ENCODE data around the gene GPATCH3.
A peak's percentile ranks its signal among the peaks of the same experiment; 100 is the strongest.

GPATCH3 gene

GRCh38 chr1:26921540-26922430 lies 21.5 kb upstream of the GPATCH3 start, which contains the start of gene NUDC:
TSS of gene NUDC (plus strand) at chr1:26921743. CDS start at chr1:26921849, 106 bp downstream.
- H3K4me3 ChIP-seq (ENCODE audit: low read length, poor library complexity, severe bottlenecking), result peak within 1 kb of the TSS; percentile 92
- peak within 1 kb of the TSS; percentile 86 for H2AFZ ChIP-seq (ENCODE audit: low read length)
- peaks cover 39% of the 10 kb centered on the region for H3K79me2 ChIP-seq (ENCODE audit: insufficient read depth, low read length)
- no peaks in the 10 kb centered on the region for H3F3A ChIP-seq (ENCODE audit: low read depth)
- H3K4me1 ChIP-seq (ENCODE audit: insufficient read depth, low read length, poor library complexity, severe bottlenecking), result peaks cover 37% of the 10 kb centered on the region
- H3K36me3 ChIP-seq (ENCODE audit: insufficient read depth, low read length), result peaks cover 9% of the 10 kb centered on the region; the same call in 1 of the 2 replicates
- H3K9me2 ChIP-seq (replicated peaks; ENCODE audit: low read depth, low read length), result no peaks in the 10 kb centered on the region
- TF ChIP-seq CTCF (conservative IDR thresholded peaks at IDR 0.05; ENCODE audit: low read length) (no peak), EZH2phosphoT487 (IDR thresholded peaks at IDR 0.05; ENCODE audit: borderline replicate concordance) (no peak)
- no peaks in the 10 kb centered on the region for H3K9me3 ChIP-seq (ENCODE audit: insufficient read depth, low read depth, low read length)
- peak within 1 kb of the TSS; percentile 92 for H3K9ac ChIP-seq (ENCODE audit: low read depth, low read length, poor library complexity, severe bottlenecking)
- H4K20me1 ChIP-seq (ENCODE audit: insufficient read depth, low read length, poor library complexity, severe bottlenecking), result peaks cover 28% of the 10 kb centered on the region
- H3K4me2 ChIP-seq (ENCODE audit: low read depth, low read length, poor library complexity, severe bottlenecking), result peak within 1 kb of the TSS; percentile 99
- no peaks in the 10 kb centered on the region for H3K27me3 ChIP-seq (ENCODE audit: insufficient read depth, low read length, poor library complexity, severe bottlenecking)

- Histone ChIP-seq H3K9ac (ENCODE audit: low read depth, low read length, poor library complexity, severe bottlenecking) (peak overlapping the region; percentile 26), H4K20me1 (ENCODE audit: insufficient read depth, low read length, poor library complexity, severe bottlenecking) (peaks cover 26% of the 10 kb centered on the region)
- no peak for TF ChIP-seq CTCF (conservative IDR thresholded peaks at IDR 0.05; ENCODE audit: low read length)
- TF ChIP-seq EZH2phosphoT487 (IDR thresholded peaks at IDR 0.05; ENCODE audit: borderline replicate concordance), result no peak
These were observed 20.9 kb upstream of the GPATCH3 start for GRCh38 chr1:26921126-26921539.

DNA sequence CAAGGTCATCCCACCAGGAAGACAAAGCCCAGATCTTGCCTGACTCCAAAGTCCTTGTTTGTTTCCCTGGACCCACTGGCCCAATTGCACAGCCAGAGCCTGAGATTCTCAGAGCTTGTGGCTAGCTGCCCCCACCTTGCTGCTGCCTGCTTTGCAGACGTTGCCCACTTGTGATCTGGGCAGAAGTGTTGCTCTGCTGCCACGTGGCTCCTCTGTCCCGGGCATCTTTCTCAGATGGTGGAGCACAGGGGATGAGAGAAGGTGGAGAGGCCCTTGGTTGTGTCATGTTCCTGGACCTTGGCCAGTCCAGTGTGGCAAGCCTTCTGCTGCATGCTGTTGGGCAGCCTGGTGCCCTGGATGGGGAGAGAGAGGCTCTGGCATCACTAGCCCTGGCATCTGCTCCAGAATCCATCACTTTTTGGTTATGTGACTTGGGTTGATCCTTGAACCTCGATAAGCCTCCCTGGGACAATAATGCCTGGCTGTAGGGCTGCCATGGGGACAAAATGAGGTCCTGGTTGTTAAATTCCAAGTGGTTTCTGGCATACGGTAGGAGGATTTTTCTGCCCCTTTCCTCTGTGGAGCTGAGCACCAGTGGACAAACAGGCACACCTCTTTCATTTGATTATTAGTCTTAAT lies 15.1 kb upstream of the GPATCH3 start:
- Histone ChIP-seq H3K27me3 (ENCODE audit: insufficient read depth, low read length, poor library complexity, severe bottlenecking) (no peaks in the 10 kb centered on the region), H3K4me3 (ENCODE audit: low read length, poor library complexity, severe bottlenecking) (no peak overlapping the region), H3K9me3 (ENCODE audit: insufficient read depth, low read depth, low read length) (no peaks in the 10 kb centered on the region), H3K36me3 (ENCODE audit: insufficient read depth, low read length) (no peaks in the 10 kb centered on the region), H3K4me2 (ENCODE audit: low read depth, low read length, poor library complexity, severe bottlenecking) (no peak overlapping the region), H3K9ac (ENCODE audit: low read depth, low read length, poor library complexity, severe bottlenecking) (no peak overlapping the region), H3K9me2 (replicated peaks; ENCODE audit: low read depth, low read length) (no peaks in the 10 kb centered on the region), H2AFZ (ENCODE audit: low read length) (no peak overlapping the region), H4K20me1 (ENCODE audit: insufficient read depth, low read length, poor library complexity, severe bottlenecking) (no peaks in the 10 kb centered on the region), H3K4me1 (ENCODE audit: insufficient read depth, low read length, poor library complexity, severe bottlenecking) (no peaks in the 10 kb centered on the region), H3F3A (ENCODE audit: low read depth) (no peaks in the 10 kb centered on the region), H3K79me2 (ENCODE audit: insufficient read depth, low read length) (no peaks in the 10 kb centered on the region)
- TF ChIP-seq EZH2phosphoT487 (IDR thresholded peaks at IDR 0.05; ENCODE audit: borderline replicate concordance) (no peak), CTCF (conservative IDR thresholded peaks at IDR 0.05; ENCODE audit: low read length) (no peak)

More at GRCh38 chr1:26921126-26921539, 20.9 kb upstream of the GPATCH3 start:
- H3K79me2 ChIP-seq (ENCODE audit: insufficient read depth, low read length), result peaks cover 32% of the 10 kb centered on the region
- peak overlapping the region; percentile 86 for H2AFZ ChIP-seq (ENCODE audit: low read length)
- H3F3A ChIP-seq (ENCODE audit: low read depth), result no peaks in the 10 kb centered on the region
- no peaks in the 10 kb centered on the region for H3K27me3 ChIP-seq (ENCODE audit: insufficient read depth, low read length, poor library complexity, severe bottlenecking)
- peak overlapping the region; percentile 92 for H3K4me3 ChIP-seq (ENCODE audit: low read length, poor library complexity, severe bottlenecking)
- H3K4me2 ChIP-seq (ENCODE audit: low read depth, low read length, poor library complexity, severe bottlenecking), result peak overlapping the region; percentile 87
- no peaks in the 10 kb centered on the region for H3K9me3 ChIP-seq (ENCODE audit: insufficient read depth, low read depth, low read length)
- peaks cover 2% of the 10 kb centered on the region; the same call in 1 of the 2 replicates for H3K36me3 ChIP-seq (ENCODE audit: insufficient read depth, low read length)
- no peaks in the 10 kb centered on the region for H3K9me2 ChIP-seq (replicated peaks; ENCODE audit: low read depth, low read length)
- peaks cover 32% of the 10 kb centered on the region for H3K4me1 ChIP-seq (ENCODE audit: insufficient read depth, low read length, poor library complexity, severe bottlenecking)
